ENCODE results near the gene PLD4. TPM values are rescaled to one million over a fixed set of nuclear protein-coding genes. Genes with fewer than 3 reads are reported as not detected.

The PLD4 gene
- total and polyA plus RNA-seq, 9 of the 15 experiments (the other 6 are each of a cell fraction or from before 2014, with no cell fraction given) = 0.18 to 0.24 TPM; not detected in 7

GRCh38 chr14:104878582-104878981 lies 46.1 kb upstream of the PLD4 start:
- no peak for TF ChIP-seq CHCHD3 (CRISPR knock-in tag; IDR thresholded peaks at IDR 0.05)
- no peak for TF ChIP-seq HBP1 (CRISPR knock-in tag; IDR thresholded peaks at IDR 0.05)
- no peak for TF ChIP-seq STAT6 (CRISPR knock-in tag; IDR thresholded peaks at IDR 0.05)
- TF ChIP-seq ZNF232 (CRISPR knock-in tag; IDR thresholded peaks at IDR 0.05) = no peak
- no peak for TF ChIP-seq TAF7 (tag; IDR thresholded peaks at IDR 0.05)
- no peak for TF ChIP-seq POLR3G (IDR thresholded peaks at IDR 0.05; ENCODE audit: extremely low read depth, insufficient read length, insufficient replicate concordance)
- no peak for TF ChIP-seq HNRNPUL1 (IDR thresholded peaks at IDR 0.05; ENCODE audit: low read length)
- TF ChIP-seq DPF2 (IDR thresholded peaks at IDR 0.05) = no peak
- TF ChIP-seq NR4A1 (CRISPR knock-in tag; IDR thresholded peaks at IDR 0.05) = no peak
- TF ChIP-seq NR4A1 (tag; IDR thresholded peaks at IDR 0.05) = no peak
- no peak for TF ChIP-seq PYGO2 (tag; IDR thresholded peaks at IDR 0.05)
- TF ChIP-seq ZNF324 (CRISPR knock-in tag; IDR thresholded peaks at IDR 0.05) = no peak
- Histone ChIP-seq H3K36me3 (ENCODE audit: control insufficient read depth, insufficient read depth, low read length) (peaks cover 5% of the 10 kb centered on the region; the same call in 2 of the 3 replicates), H3K9me1 (ENCODE audit: control insufficient read depth, insufficient read depth, low read length) (no peaks in the 10 kb centered on the region), H3K79me2 (ENCODE audit: control insufficient read depth, insufficient read depth, low read length) (no peaks in the 10 kb centered on the region; the same call in 2 of the 3 replicates), H3K4me3 (no peak overlapping the region), H3K9me3 (replicated peaks; ENCODE audit: control insufficient read depth, insufficient read depth, low read depth, low read length) (no peaks in the 10 kb centered on the region), H3K27me3 (ENCODE audit: control insufficient read depth in 2 of 2, insufficient read depth in 2 of 2, low read length in 2 of 2) (no peaks in the 10 kb centered on the region), H2AFZ (ENCODE audit: low read depth, low read length) (no peak overlapping the region), H4K20me1 (replicated peaks; ENCODE audit: control insufficient read depth, insufficient read depth, low read length) (no peaks in the 10 kb centered on the region), H3K9ac (ENCODE audit: insufficient read depth in 1 of 2, low read depth in 2 of 2, low read length in 2 of 2) (no peak overlapping the region), H3K4me2 (ENCODE audit: insufficient read depth, low read length) (no peak overlapping the region), H3K4me1 (replicated peaks in 1 of 2; ENCODE audit: control insufficient read depth in 2 of 2, insufficient read depth in 2 of 2, low read length in 2 of 2) (peaks cover 0 to 55% of the 10 kb centered on the region in 2 experiments; a peak in 3 of 5 replicates), H3K27ac (ENCODE audit: extremely low read depth, low read depth, low read length) (no peak overlapping the region)
- no peak for FAIRE-seq
- no TSS peak for BruUV-seq (replicated peaks)
- DNase-seq (ENCODE audit: extremely low read depth in 1 of 4, low spot score in 3 of 4) = no peak
- ChIA-PET POLR2A (no interaction called here), CTCF (ENCODE audit: low intra/inter-chr PET ratio) (no interaction called here)
- in situ Hi-C loops (cut with MboI) = no loop called here
- intact Hi-C loops (cut with micrococcal nuclease) = loop anchor here (10.0 kb wide), 1 partner anchor 114 kb away; no protein-coding TSS in a partner anchor
- ATAC-seq = no peak
- WGBS (ENCODE audit: insufficient coverage, low coverage, missing lambda C conversion rate) = 100% methylated on average over 6 of the region's 14 CpGs
